ENCODE data around the gene PITRM1. TPM values are rescaled to one million over a fixed set of nuclear protein-coding genes. Genes with fewer than 3 reads are reported as not detected.

PITRM1 gene
- total RNA-seq, 1 donor from 2014 or later, result 60.3 TPM

DNA sequence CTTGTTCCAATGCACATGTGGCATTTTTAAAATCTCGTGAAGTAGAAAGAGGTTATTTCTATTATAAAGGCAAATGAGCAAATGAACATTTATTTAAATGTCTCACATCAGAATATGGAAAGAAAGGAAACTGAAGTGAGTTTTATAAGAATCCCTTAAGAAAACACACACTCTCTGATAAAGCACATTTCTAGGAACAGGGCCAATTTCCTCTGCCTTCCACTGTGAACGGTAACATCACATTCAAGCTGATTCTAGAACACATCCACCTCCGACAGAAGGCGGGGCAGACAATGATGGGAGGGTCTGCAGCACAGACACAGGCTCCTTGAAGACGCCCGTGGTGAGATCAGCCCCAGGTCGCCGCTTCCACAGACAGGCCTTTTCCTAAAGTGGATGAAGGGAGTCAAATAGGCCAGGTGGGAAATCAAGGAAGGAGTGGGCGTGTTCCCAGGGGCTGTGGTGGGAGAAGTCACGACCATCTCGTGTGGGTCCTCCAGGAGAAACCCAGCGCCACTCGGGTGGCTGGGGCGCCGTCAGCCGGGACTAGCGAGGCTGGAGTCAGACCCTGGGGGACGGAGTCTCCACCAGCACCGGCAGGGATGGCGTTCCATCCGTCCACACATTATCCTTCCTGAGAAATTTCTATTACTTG lies 31.1 kb downstream of the PITRM1 start:
- Mint-ChIP-seq H3K4me3 (ENCODE audit: unreplicated experiment) (peak overlapping the region; percentile 57), H3K27me3 (ENCODE audit: unreplicated experiment) (no peaks in the 10 kb centered on the region), H3K36me3 (ENCODE audit: low read depth, unreplicated experiment) (peaks cover 43% of the 10 kb centered on the region), H3K27ac (ENCODE audit: unreplicated experiment) (no peak overlapping the region), H3K4me1 (ENCODE audit: unreplicated experiment) (no peaks in the 10 kb centered on the region), H3K9me3 (ENCODE audit: unreplicated experiment) (no peaks in the 10 kb centered on the region)
- TF ChIP-seq, protein P1, sequence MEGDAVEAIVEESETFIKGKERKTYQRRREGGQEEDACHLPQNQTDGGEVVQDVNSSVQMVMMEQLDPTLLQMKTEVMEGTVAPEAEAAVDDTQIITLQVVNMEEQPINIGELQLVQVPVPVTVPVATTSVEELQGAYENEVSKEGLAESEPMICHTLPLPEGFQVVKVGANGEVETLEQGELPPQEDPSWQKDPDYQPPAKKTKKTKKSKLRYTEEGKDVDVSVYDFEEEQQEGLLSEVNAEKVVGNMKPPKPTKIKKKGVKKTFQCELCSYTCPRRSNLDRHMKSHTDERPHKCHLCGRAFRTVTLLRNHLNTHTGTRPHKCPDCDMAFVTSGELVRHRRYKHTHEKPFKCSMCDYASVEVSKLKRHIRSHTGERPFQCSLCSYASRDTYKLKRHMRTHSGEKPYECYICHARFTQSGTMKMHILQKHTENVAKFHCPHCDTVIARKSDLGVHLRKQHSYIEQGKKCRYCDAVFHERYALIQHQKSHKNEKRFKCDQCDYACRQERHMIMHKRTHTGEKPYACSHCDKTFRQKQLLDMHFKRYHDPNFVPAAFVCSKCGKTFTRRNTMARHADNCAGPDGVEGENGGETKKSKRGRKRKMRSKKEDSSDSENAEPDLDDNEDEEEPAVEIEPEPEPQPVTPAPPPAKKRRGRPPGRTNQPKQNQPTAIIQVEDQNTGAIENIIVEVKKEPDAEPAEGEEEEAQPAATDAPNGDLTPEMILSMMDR (IDR thresholded peaks at IDR 0.05; ENCODE audit: unreplicated experiment), result no peak
- DNase-seq (ENCODE audit: low spot score), result no peak

DNA sequence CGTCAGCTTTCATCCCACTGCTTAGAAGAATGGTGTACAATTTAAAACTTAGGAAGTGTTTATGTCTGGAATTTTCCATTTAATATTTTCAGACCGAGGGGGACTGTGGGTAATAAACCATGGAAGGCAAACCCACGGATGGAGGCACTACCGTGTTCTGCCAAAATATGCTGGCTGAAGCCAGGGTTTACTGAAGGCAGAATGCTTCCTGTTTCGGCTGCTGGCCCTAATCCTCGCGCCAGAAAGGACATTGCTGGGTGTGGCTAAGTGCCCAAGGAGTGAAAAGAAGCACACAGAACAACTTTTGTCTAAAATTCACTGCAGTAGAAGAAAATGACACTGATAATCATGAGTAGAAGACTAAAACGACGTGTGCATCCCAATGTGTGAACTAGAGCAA lies 32.3 kb downstream of the PITRM1 start:
- H3K9me3 Mint-ChIP-seq (ENCODE audit: unreplicated experiment), result no peaks in the 10 kb centered on the region
- no peak for DNase-seq (ENCODE audit: low spot score)
- no peaks in the 10 kb centered on the region for H3K4me1 Mint-ChIP-seq (ENCODE audit: unreplicated experiment)
- H3K4me3 Mint-ChIP-seq (ENCODE audit: unreplicated experiment), result no peak overlapping the region
- H3K36me3 Mint-ChIP-seq (ENCODE audit: low read depth, unreplicated experiment), result peaks cover 41% of the 10 kb centered on the region
- TF ChIP-seq, protein P1 (IDR thresholded peaks at IDR 0.05; ENCODE audit: unreplicated experiment), result no peak
- H3K27ac Mint-ChIP-seq (ENCODE audit: unreplicated experiment), result peak overlapping the region; percentile 18
- H3K27me3 Mint-ChIP-seq (ENCODE audit: unreplicated experiment), result no peaks in the 10 kb centered on the region

- no peak overlapping the region for H3K4me3 Mint-ChIP-seq (ENCODE audit: unreplicated experiment)
- no peaks in the 10 kb centered on the region for H3K9me3 Mint-ChIP-seq (ENCODE audit: unreplicated experiment)
- no peaks in the 10 kb centered on the region for H3K4me1 Mint-ChIP-seq (ENCODE audit: unreplicated experiment)
- peaks cover 46% of the 10 kb centered on the region for H3K36me3 Mint-ChIP-seq (ENCODE audit: low read depth, unreplicated experiment)
- no peaks in the 10 kb centered on the region for H3K27me3 Mint-ChIP-seq (ENCODE audit: unreplicated experiment)
- DNase-seq (ENCODE audit: low spot score), result no peak
- TF ChIP-seq, protein P1 (IDR thresholded peaks at IDR 0.05; ENCODE audit: unreplicated experiment), result peak; percentile 13
- H3K27ac Mint-ChIP-seq (ENCODE audit: unreplicated experiment), result no peak overlapping the region
Measured at GRCh38 chr10:3139216-3139910, 33.2 kb downstream of the PITRM1 start.

GRCh38 chr10:3137958-3138726 lies 34.4 kb downstream of the PITRM1 start:
- no peak overlapping the region for H3K4me3 Mint-ChIP-seq (ENCODE audit: unreplicated experiment)
- no peaks in the 10 kb centered on the region for H3K4me1 Mint-ChIP-seq (ENCODE audit: unreplicated experiment)
- DNase-seq (ENCODE audit: low spot score), result no peak
- no peak overlapping the region for H3K27ac Mint-ChIP-seq (ENCODE audit: unreplicated experiment)
- no peaks in the 10 kb centered on the region for H3K27me3 Mint-ChIP-seq (ENCODE audit: unreplicated experiment)
- H3K9me3 Mint-ChIP-seq (ENCODE audit: unreplicated experiment), result no peaks in the 10 kb centered on the region
- TF ChIP-seq, protein P1 (IDR thresholded peaks at IDR 0.05; ENCODE audit: unreplicated experiment), result no peak
- H3K36me3 Mint-ChIP-seq (ENCODE audit: low read depth, unreplicated experiment), result peaks cover 35% of the 10 kb centered on the region
